Activated CD8-positive, alpha-beta memory T cell treated with anti-CD3 and anti-CD28 coated beads for 36 hours (primary cell): ENCODE data around the gene SEZ6. TPM values are rescaled to one million over a fixed set of nuclear protein-coding genes. Genes with fewer than 3 reads are reported as not detected.

Experiments used
- CTCF ChIA-PET: fragments of 350-600 bp; sonication (Branson Sonifier 250); formaldehyde crosslinking; loops from one replicate; lab custom pipeline; 2021; ENCODE audit warnings: antibody characterized with exemption; lab: Charles Lee
- POLR2A ChIA-PET: fragments of 350-600 bp; sonication (Branson Sonifier 250); formaldehyde crosslinking; loops from one replicate; lab custom pipeline; 2021; ENCODE audit warnings: antibody characterized with exemption; lab: Charles Lee
- total RNA-seq, 2 experiments: library from RNA; stranded (reverse); gene quantifications; one replicate each; pipeline ENCODE4 v1.2.3, GENCODE V29; 2021

SEZ6 gene
- total RNA-seq, 2 experiments from 2014 or later = not detected

DNA sequence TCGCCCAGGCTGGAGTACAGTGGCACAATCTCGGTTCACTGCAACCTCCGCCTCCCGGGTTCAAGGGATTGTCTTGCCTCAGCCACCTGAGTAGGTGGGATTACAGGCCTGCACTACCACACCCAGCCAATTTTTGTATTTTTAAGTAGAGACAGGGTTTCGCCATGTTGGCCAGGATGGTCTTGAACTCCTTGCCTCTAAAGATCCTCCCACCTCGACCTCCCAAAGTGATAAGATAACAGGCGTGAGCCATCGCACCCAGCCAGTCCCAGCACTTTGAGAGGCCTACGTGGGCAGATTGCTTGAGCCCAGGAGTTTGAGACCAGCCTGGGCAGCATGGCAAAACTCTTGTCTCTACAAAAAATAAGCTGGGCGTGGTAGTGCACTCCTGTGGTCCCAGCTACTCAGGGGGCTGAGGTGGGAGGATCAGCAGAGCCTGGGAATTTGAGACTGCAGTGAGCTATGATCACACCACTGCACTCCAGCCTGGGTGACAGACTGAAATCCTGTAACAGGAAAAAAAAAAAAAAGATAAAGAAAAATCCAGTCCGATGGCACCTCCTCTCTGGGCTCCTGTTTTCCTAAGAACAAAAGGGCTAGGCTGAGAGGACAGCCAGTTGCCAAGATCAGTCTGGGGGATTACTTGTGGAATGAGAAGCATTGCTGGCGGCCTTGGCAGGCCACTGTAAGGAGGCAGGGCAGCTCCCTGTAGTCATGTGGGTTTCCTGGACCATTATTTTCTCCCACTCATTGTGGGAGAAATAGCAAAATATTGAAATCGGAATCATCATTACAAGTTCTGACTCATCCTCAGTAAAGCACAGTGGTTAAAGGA is 34.1 kb upstream of the SEZ6 start:
- ChIA-PET CTCF (interaction anchor here (0.7 kb wide), 1 partner anchor 88 kb away, joined by 3 read pairs; no protein-coding TSS in a partner anchor), POLR2A (no interaction called here)

DNA sequence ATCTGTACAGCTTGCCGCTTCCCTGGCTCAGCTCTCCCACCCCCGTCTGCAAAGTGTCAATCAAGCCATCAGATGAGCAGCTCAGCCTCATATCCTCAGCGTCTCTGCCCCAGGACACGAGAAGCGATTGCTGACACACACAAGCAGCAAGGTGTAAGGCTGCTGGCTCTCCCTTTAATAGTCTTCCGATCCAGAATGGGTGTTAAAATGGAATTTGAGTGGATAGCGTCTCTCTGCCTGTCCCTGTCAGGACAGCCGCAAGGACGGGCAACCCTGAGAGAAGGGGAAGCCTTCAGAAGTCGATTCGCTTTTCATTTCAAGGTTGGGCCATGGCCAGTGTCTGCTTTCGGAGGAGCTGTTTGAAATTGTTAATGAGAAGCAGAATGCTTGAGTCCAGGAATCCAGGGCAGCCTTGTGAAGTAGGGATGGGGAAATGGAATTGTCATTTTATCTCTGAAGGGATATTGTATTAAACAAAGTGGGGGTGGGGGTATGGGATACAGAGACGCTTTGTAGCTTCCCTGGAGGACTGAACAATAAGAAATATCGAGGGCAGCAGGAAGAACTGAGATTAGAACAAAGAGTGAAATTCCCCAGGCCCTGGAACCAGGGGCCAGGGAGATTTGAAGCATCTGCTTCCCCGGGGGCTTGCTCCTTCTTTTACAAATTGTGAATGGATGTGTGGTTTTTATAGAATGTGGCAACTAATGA is 32.4 kb upstream of the SEZ6 start:
- CTCF ChIA-PET = no interaction called here

DNA sequence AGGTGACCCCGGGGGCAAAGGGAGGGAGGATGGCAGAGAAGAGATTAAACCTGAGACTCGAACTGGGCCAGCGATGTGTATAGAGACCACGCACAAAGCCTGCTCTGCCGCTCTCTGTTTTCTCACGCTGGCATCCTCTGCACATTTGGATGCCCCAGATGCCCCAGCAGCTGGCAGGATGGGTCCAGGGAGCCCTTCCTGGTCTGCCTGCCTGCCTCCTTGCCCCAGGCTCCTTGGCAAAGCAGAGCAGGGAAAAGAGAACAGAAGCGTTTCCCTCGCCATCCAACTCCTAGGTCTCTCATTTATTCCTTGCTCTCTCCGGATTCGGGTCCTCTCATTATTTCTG is 31.9 kb upstream of the SEZ6 start:
- CTCF ChIA-PET = no interaction called here
- POLR2A ChIA-PET = no interaction called here

More for the DNA sequence above, 32.4 kb upstream of the SEZ6 start:
- POLR2A ChIA-PET = no interaction called here

DNA sequence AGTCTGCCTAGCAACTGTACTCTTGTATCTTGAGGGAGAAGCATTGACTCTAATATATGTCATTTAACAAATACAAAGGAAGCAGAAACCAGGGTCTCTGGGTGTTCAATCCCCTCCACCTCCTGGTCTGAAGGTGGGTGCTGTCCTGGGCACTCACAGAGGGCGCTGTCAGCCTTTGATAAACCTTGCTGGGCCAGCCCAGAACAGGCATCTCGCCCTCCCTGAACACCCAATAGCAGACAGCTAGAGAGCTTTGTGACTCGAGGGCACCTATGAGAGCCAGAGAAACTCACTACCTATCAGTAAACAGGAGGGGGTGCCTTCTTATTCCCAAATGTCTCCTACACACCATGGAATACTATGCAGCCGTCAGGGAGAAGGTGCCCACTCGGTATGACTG is 30.8 kb upstream of the SEZ6 start:
- ChIA-PET POLR2A (no interaction called here), CTCF (no interaction called here)

DNA sequence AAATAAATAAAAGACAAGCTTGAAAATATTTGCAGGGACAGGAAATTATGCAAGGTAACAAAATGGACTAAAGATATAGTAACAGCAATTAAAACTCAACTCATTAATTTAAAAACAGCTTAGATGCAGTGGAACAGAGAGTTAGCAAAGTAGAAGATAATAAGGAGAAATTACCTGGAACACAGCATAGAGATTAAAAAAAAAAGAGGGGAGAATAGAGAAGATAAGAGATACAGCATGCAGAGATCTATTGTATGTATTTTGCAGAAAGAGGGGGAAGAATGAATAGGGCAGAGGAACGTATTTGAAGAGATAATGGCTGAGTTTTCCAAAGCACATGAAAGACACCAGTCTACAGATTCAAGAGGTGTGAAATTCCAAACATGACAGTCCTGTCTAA is 28.7 kb upstream of the SEZ6 start:
- CTCF ChIA-PET = interaction anchor here (1.0 kb wide), 1 partner anchor 20 kb away, joined by 3 read pairs; no protein-coding TSS in a partner anchor
- POLR2A ChIA-PET = no interaction called here

DNA sequence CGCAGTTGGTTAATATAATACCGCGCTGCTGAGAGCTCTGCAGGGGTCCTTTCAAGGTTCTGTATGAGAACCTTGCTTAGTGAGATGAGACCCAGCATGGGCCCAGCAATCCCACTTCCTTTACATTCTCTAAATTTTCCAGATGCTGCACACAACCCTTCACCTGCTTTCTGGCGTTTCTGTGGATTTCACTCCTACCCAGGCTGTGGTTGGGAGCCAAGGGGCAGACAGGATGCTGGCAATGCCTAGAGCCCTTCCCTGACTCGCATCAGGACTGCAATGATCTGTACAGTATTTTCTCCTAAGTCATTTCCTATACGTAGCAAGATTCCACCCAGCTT is 27.0 kb upstream of the SEZ6 start:
- CTCF ChIA-PET = interaction anchor here (1.6 kb wide), 1 partner anchor 67 kb away, joined by 4 read pairs; no protein-coding TSS in a partner anchor
- POLR2A ChIA-PET = no interaction called here

DNA sequence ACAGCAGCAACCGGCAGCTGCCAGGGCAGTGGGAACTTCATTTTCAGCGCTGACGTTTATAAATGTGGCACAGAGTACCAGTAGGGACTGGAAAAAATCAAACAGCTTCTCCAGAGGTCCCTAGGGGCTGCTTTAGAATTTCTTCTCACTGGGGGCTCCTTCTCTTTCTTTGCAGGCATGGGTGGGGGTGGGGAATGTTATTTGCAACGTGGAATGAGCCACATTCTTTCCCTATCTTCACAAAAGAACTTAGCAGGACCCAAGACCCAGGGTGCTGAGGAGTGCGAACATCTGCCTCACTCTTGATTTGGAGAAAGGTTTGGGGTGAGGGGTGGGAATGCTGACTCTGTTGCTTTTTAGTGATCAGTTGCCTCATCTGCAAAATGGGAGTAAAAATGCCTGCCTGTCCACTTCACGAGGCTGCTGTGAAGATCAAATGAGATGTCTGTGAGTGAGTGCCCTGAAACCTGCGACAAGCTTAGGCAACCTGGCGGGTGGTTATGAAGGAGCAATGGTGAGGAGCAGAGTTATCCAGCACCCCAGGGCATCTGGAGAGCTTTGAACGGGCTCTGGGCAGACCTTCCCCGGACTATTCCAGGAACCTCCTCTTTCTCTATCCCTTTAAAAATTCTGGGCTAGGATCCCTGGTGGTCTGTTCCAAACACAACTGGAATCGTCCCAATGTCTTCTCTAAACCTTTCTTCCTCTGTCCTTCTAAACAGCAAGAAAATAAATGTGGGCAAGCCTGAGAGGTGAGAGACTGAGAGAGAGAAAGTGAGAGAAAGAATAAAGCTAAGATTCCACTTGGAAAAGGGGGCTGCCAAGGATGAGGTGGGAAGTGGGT is 26.4 kb upstream of the SEZ6 start:
- POLR2A ChIA-PET = no interaction called here
- CTCF ChIA-PET = interaction anchor here (1.6 kb wide), 1 partner anchor 67 kb away, joined by 4 read pairs; no protein-coding TSS in a partner anchor

DNA sequence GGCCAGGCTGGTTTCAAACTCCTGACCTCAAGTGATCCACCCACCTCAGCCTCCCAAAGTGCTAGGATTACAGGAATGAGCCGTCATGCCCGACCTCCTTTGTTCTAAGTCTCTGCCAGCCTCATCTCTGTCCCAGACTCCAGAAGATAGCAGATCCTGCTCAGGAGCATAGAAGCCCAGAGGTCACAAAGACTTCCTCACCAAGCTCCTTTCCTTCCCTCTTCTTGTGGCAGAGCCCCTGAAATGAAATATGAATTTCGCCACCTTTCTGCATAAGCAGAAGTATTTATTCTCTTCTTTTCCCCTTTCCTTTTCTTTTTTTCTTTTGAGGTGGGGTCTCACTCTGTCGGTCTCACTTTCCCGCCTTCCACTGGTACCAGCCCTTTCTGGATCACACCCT is 25.7 kb upstream of the SEZ6 start:
- ChIA-PET CTCF (no interaction called here), POLR2A (no interaction called here)

DNA sequence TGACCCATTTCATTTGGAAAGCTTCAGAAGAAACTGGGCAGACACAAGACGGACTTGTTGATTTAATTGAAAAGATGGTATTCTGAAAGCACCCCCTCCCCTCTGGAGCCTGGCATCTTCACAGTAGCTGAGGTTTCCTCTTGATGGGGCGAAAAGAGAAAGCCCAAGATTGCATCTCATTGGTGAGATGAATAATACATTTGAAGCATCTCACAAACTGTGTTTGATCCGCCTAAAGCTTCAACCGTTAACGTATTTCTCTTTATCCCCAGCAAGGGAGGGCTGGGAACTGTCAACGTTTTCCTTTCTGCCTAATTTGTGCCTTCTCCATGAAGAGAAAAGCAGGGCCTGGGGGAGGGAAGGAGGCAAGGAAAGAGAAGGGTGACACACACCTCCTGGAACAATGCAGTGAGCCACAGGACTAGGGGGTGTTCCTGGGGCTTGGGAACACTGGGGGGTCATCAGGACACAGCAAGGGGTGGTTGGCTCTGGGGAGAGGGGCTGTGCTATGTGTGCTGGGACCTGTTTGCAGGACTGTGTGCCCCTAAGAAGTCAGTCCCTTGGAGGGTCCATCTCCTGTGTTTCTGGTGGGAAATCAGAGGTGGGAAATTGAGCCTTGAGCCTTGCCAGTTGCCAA is 18.6 kb upstream of the SEZ6 start:
- POLR2A ChIA-PET = no interaction called here

DNA sequence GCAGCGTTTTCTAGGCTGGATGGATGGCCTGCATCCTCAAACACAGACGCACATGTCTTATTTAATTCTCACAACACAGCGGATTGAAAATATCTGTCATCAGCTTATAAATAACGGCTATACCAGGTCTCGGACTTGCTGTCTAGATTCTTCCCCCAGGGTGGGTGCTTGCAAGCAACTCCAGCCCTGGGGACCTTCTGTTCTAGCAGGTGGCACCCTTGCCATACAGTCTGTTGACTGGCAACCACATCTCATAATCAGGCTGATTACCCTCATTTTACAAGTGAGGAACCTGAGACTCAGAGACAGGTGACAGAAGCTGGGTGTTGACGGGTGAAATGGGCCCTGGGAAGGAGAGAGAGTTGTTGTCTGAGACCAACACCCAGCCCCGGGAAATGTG is 16.2 kb upstream of the SEZ6 start:
- POLR2A ChIA-PET = no interaction called here
- CTCF ChIA-PET = interaction anchor here (1.0 kb wide), 1 partner anchor 90 kb away, joined by 4 read pairs; no protein-coding TSS in a partner anchor

More for the DNA sequence above, 18.6 kb upstream of the SEZ6 start:
- CTCF ChIA-PET = no interaction called here

DNA sequence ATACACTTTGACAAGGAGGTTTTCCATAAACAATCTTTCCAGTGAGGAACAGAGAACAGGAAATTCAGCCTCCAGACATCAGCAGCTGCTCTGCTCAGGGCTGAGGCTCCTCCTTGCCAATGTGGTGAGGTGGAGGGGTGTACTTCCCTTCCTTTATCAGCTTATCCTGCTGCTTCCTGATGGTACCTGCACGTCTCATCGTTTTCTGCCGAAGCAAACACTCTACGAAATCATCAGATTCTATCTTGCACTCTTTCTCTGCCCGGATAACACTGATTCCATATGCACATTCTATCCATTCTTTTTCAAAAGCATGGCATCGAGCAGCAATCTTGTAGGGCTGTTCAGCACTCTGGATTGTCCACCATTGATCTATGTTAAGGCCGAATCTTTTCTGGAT is 15.4 kb upstream of the SEZ6 start:
- CTCF ChIA-PET = no interaction called here

DNA sequence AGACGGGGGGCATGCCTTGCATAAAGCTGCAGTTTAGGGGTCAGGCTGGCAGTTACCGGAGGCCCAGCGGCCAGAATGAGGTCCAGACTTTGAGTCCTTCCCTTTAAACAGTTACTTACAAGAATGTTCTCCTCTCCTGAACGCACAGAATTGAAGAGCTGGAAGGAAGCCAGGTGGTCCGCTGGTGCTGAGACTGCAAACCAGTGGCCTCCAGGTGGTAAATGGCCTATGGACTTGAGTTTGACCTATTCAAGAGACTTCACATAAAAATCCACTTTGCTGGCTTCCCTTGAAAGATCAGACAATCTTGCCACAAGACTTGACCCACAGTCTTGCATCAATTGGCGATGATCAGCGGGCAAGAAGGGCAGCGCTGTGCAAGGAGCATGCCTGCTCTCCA is 14.7 kb upstream of the SEZ6 start:
- ChIA-PET POLR2A (no interaction called here), CTCF (interaction anchor here (1.9 kb wide), 1 partner anchor 95 kb away, joined by 6 read pairs; no protein-coding TSS in a partner anchor)

More for the DNA sequence above, 15.4 kb upstream of the SEZ6 start:
- POLR2A ChIA-PET = no interaction called here

DNA sequence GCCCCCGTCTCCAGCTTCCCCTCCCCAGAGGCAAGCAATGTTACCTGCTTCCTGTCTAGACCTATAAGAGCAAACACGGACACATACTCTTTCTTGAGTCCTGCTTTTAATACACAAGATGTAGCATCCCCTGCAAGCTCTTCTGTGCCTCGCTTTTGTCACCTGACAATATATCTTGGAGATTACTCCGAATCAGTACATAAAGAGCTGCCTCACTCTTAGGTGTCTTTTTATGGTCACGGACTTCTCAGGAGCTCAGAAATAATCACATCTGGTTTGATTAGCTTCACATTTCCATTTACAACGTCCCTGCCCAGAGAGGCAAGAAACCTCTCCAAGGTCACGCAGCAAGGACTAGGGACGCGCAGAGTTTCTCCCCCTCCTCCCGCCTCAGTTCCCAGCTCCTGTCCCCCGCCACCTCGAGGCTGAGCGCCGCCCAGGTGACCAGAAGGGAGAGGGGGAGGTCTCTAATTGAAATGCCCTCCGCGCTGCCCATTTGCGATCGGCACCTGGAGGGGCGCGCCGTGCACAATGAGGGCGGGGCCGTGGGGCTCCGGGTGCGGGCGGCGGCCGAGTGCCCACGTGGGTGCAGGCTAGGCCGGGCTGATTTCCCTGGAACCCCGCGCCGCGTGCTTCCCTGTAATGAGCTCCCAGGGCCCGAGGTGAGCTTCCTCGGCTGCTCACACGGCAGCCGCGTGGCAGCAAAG is 13.8 kb upstream of the SEZ6 start:
- CTCF ChIA-PET = interaction anchor here (0.8 to 1.9 kb wide), 2 partner anchors 56 to 96 kb away, joined by 3 to 6 read pairs; no protein-coding TSS in a partner anchor

DNA sequence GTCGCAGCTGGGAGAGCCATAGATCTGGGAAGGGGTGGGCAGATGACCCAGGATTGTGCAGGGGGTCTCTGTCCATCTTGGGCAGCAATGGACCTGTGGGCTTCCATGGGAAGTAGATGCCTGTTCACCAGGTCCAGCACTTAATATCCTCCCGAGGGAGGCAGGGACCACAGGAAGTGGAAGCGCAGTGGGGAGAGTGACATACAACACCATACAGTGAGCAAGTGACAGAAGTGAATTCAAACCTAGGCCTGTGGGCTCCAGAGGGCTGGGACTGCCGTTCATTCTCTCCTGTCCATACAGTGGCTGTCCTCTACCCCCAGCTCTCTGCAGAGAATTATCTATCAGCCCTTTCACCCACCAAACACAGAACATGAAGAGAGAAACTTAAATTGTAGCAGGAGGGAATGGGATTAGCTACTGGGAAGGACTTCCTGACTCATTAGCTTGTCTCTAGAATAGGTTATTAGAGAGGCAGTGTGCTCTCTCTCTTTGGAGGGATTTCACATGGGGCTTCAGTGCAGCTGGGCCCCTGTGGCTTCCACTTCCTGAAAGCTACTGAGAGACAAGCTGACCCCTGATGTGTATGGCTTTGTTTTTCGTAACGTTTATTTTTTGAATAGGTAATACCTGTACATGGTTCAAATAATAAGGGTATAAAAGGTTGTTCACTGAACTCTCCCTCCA is 13.1 kb upstream of the SEZ6 start:
- CTCF ChIA-PET = interaction anchor here (0.6 to 1.9 kb wide), 2 partner anchors 97 to 158 kb away, joined by 3 to 6 read pairs; no protein-coding TSS in a partner anchor
- POLR2A ChIA-PET = no interaction called here

More for the DNA sequence above, 13.8 kb upstream of the SEZ6 start:
- POLR2A ChIA-PET = interaction anchor here (0.5 kb wide), 1 partner anchor 85 kb away, joined by 7 read pairs; no protein-coding TSS in a partner anchor

DNA sequence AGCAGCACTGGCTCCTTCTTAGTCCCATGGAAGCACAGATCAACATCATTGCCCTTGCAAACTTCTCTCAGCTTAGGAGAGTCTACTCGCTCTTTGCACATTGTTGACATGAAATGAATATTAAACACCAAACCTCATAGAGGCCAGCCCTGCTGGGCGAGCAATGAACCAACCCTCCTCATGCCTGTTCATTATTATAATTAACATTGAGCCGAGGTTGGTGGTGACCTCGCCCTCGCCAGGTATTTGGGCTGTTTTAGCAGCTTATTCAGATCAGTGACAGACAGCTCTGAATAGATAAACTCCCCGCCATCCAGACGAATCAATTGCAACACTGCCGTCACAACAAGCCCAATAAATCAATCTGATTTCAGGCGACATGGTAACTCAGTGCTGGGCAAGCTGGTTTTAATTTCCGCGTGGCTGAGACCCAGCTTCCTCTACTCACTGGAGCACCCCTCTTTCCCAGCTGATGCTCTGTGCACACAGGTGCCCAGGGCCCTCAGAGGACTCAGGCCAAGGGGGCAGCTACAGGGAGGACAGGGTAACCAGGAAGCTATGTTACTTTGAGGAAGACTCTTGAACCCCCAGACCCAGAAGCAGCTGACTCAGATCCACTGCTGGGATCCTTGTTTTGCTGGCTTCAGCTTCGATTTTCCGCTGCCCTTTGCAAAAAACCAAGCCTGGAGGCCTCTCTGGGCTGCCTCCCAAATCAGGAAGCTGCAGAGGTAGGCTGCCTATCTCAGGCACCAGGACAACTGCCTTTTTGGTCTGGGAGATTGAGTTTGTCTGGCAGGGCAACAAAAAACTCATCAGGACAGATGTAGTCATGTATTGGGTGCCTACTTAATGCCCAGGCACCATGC is 10.7 kb upstream of the SEZ6 start:
- ChIA-PET POLR2A (no interaction called here), CTCF (no interaction called here)

DNA sequence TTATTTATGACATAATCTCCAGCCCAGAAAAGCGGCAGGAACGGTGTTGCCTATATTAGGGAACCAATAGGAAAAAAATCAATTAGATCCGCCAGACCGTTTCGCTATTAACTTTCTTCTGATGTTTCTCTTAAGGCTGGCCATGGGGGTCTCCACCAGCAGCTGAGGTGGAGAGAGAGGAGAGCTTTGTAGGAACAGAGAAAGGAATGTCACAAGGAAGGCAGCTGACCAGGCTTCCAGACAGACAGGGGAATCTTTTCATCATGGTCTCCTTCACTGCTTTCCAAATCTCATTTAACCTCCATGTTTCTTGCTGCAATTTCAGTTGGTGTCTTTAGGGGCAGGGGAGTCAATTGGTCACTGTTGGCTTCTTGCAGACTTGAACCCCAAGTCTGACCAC is 8.9 kb upstream of the SEZ6 start:
- POLR2A ChIA-PET = no interaction called here

DNA sequence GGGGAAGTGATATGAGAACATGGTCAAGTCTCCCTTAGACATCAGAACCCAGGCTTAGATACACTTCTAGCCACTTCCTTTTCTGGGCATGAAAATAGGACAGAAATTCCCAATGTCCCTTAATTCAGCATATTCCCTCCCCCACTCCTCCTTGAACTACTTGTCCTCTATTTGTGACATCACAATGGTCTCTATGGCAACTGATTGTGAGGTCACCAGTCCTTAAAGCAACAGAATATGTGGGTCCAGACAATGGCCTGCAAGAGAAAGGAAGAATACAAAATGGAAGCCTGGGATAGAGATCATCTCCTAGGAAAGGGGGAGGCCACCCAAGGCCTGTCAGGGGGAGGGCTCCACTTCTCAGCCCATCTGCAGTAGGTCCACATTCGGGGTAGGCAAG is 6.7 kb upstream of the SEZ6 start:
- CTCF ChIA-PET = no interaction called here

More for the DNA sequence above, 8.9 kb upstream of the SEZ6 start:
- CTCF ChIA-PET = interaction anchor here (1.4 kb wide), 1 partner anchor 20 kb away, joined by 3 read pairs; no protein-coding TSS in a partner anchor

More for the DNA sequence above, 6.7 kb upstream of the SEZ6 start:
- POLR2A ChIA-PET = no interaction called here
